ENCODE measurements around the gene GPC3.

GRCh38 chrX:134024686-134025377, 39.4 kb upstream of the GPC3 start:
- no peak for TF ChIP-seq ELF4 (IDR thresholded peaks at IDR 0.05)
- TF ChIP-seq FOXA1 (IDR thresholded peaks at IDR 0.05): no peak
- no peak for TF ChIP-seq SP1 (IDR thresholded peaks at IDR 0.05)
- TF ChIP-seq NFRKB (IDR thresholded peaks at IDR 0.05): no peak
- TF ChIP-seq BHLHE40 (IDR thresholded peaks at IDR 0.05; ENCODE audit: borderline replicate concordance): no peak

All from HEK293T (cell line).